ENCODE results near the gene TMEM52.

TMEM52 gene

DNA sequence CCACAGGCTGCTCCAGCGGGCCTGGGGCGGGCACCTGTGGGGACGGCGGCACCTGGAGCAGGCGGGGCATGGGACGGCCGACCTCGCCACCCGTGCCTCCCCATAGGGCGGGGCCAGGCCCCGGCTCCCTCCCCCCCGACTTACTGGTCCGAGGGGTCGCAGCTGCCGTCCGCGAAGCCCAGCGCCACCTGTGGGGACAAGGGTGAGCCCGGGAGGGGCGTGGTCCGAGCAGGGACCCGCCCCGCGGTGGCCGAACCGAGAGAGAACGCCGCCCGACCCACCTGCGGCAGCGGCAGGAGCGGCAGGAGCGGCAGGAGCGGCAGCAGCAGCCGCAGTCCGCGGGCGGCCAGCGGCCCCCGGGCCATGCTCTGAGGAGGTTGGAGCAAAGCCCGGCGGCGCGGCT lies at the start of gene TMEM52:
TSS of gene TMEM52 (minus strand) at position 379 of the 403 bp plus-strand sequence. CDS start at position 365, 14 bp downstream.
- no peak for DNase-seq (ENCODE audit: low spot score)

DNA sequence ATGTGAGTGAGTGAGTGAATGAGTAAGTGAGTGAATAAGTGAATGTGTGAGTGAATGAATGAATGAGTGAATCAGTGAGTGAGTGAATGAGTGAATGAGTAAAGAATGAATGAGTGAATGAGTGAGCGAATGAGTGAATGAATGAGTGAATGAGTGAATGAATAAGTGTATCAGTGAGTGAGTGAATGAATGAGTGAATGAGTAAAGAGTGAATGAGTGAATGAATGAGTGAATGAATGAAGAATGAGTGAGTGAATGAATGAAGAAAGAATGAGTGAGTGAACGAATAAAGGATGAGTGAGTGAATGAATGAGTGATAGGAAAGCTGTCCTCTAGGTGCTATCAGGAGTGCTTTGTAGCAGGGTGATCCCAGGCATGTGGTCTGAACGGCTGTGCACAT lies 48.8 kb upstream of the TMEM52 start:
- no peak for DNase-seq (ENCODE audit: low spot score)

DNA sequence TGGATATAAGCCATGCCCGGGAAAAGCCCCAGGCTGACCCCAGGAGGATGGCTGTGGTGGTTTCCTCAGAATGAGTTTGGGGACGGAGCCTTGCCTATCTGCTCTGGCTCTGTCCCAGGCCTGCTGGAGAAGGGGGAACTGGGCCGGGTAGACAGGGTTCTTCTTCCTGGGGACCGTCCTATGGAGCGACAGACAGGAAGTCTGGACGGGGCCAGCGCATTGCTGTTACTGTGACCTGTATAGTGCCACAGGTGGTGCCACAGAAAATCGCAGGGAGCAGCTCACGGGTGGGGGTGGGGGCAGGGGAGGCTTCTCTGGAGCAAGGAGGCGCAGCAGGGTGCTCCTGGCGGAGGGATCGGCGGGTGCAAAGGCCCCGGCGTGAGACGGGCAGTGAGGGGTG lies 48.1 kb upstream of the TMEM52 start:
- no peak for DNase-seq (ENCODE audit: low spot score)

DNA sequence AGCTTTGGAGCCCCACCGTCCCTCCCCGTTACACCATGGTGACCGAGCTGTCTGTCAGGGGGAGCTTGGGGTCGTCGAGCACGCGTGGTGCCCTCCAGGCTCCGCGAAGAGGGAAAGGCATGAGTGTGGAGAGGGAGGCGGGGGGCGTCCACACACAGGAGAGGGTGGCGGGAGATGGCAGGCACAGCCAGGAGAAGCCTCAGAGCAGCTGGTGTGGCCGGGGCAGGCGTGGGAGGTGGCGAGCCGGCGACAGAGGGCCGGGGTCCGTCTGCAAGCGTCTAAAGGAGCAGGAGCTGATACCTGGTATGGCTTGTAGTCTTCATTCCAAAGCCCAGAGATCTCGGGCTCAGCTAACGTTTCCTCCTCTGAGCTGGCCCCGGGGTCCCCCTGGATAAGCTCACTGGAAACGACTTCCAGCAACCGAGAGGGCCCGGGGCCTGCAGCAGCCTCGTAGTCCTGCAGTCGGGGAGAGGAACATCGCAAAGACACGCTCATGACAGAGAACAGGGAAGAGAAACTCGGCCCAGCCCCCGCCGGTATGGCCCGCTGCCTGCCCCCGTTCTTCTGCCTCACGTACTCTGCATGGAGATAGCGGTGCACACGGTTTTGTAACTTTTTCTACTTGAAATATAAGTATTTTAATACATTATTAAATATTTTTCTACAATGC lies 47.1 kb upstream of the TMEM52 start:
- peak; percentile 22 for DNase-seq (ENCODE audit: low spot score)

DNA sequence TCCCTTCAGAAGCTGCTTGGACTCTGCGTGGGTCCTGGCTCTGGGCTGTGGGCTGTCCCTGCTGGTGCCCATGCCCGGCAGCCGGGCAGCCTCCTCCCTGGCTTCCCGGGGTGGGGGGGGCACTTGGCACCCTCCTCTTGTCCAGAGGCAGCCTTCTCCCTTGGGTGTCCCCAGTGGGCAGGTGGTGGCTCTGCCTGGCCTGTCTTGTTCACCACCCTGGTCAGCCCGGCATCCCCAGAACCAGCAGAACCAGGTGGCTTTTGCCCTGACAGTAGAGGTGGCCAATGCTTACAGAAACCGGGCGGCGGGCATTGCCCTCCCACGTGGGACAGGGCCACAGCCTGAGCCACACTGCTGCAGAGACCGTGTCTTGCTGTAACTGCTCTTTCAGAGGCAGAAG lies 46.5 kb upstream of the TMEM52 start:
- DNase-seq (ENCODE audit: low spot score), result no peak

DNA sequence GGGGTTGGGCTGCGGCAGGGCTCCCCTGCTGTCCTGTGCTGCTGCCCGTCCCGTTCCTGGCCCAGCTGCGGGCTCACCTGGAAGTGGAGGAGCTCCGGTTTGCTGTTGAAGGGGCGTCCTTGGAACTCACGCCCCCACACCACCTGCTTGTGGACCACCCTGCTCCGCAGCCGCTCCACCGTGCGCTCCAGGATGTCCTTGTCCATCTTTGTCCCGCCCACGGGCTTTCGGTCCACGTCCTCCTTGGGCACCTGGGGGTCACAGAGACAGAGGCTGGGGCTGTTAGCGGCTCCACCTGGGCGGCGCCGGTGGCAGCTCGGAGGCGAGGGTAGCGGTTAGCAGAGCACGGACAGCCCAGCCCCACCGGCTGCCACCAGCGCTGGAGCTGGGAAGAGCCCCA lies 45.7 kb upstream of the TMEM52 start:
- no peak for DNase-seq (ENCODE audit: low spot score)

DNA sequence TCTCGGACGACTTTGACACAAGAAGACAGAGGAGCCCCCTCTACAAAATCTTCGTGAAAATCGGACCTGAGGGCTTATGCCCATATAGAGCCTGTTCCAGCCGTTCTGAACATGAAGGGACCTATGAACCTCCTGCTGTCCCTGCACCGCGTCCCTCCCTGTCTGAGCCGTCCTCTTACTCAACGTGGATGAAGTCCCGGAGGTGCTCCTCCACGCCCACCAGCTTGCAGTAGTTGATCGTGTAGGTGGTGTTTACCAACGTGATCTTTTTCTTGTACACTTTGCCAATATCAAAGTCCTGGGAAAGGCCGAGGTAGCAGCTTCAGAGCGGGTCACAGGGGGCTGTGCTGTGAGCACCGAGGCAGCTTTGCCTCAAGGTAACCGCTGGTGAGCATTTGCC lies 44.5 kb upstream of the TMEM52 start:
- no peak for DNase-seq (ENCODE audit: low spot score)

DNA sequence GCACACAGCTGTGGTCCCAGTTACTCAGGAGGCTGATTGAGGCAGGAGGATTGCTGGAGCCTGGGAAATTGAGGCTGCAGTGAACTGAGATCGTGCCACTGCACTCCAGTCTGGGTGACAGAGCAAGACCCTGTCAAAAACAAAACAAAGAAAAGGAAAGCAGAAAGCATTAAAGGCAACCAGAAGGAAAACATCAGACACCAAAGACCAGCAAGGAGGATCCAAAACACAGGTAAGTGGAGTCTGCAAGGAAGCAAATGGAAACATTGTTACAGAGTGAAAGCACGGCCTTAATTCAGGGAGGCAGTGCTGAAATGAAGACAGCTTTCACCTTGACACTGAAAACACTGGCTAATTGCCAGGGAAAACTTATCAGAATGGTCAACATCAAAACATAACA lies 43.7 kb upstream of the TMEM52 start:
- no peak for DNase-seq (ENCODE audit: low spot score)

DNA sequence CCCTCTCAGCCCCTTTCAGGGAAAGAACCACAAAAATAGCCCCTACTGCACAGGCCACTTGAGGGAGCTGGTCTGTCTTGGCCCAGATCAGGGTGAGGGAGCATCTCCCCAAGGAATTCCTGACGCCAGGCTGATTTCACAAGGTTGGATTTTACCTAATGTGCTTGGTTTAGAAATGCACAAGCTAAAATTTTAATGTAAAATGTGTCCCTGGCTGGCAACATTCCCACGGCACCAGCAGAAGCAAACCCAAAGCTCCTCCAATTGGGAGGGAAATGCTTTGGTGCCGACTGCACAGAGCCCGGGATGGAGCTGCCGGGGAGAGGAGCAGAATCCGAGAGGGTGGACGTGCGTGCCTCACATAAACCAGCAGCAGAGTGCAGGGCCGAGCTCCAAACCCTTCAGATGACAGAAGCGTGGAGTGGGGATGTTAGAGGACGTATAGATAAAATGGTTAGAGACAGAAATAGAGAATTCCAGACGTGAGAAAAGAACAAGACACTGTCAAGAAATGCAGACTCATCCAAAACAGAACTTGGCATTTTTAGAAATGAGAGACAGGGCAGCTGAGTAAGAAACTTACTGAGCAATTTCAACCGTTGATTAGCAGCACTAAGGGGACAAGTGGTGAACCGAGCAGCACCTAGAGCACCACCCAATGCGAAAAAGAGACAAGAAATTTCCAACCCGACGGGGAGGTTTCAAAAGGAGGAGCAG lies 41.6 kb upstream of the TMEM52 start:
- DNase-seq (ENCODE audit: low spot score), result peak; percentile 42

DNA sequence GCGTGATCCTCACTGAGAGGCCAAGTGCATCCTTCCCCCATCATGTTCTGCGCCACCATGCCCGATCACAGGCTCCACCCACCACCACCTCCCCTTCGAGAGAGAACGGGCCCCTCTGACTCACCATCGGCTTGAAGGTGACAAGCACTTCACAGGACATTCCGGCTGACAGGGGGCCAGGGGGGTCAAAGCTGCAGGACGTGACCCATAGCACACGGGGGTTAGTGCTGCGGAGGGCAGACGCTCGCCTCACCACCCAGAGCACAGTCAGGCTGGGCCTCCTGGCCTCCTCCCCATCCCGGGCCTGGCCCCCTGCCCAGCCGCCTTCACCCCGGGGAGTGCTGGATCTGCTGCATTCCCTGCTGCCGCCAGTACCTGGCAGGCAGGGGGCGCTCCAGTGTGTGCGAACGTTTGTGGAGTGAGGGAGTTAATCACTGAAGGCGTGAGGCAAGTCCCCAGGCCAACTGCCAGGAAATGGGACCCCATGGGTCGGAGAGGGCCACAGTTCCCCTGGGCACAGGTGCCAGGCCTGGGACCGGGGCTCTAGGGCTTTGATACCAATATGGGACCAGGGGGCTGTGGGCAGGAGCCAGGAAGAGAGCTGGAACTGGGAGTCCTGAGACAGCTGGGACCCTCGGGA lies 40.9 kb upstream of the TMEM52 start:
- DNase-seq (ENCODE audit: low spot score), result peak; percentile 93

DNA sequence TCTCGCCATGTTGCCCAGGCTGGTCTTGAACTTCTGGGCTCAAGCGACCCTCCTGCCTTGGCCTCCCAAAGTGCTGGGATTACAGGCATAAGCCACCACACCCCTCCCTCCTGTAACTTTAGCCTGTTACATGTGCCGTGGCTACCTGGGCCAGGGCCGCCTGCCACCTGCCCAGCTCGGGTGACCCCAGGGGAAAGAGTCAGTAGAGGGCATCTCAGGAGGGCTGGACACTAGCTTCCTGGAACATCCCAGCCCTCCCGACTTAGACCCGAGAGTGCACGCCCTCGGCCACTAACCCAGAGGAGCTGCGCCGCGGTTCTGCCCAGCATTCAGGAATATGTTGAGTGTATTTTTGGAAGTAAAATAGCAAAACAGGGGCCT lies 40.4 kb upstream of the TMEM52 start:
- no peak for DNase-seq (ENCODE audit: low spot score)

DNA sequence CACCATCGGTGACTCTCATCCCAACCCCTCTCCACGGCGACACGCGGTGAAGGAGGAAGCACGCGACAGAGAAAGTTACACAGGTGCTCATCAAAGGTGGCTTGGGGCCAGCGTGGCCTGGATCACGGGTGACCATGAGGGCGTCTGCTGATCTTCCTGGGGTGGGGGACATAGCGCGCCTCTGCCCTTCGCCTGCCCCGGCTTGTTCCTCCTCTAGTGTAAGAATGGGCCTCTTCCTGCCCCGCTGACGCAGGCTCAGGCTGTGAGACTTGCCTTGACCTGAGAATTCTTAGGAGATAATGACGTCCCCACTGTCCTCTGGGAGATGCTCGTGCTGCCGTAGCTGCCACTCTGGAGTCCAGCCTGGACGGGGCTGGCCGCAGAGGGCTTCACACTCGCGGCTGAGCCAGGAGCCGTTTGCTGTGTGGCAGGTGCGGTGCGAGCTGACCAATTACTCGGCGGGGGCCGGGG lies 39.0 kb upstream of the TMEM52 start:
- DNase-seq (ENCODE audit: low spot score), result no peak

DNA sequence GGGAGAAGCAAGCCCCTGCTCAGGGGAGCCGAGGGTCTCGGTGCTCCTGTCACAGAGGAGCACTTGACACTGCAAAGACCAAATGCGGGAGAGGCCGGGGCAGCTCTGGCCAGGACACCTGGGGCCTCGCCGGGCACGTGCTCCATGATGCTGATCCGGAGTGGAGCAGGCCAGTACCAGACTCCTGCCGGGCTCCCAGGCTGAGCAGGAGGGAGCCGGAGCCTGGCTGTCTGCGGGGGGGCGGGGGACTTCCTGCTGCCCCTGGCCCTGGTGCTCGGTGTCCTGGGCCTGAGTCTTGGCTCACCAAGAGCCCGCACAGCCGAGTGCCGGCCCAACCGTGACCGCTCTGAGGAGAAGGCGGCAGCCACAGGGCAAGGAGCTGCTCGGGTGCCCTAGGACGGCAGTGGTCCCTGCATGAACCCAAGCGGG lies 38.5 kb upstream of the TMEM52 start:
- DNase-seq (ENCODE audit: low spot score), result no peak

DNA sequence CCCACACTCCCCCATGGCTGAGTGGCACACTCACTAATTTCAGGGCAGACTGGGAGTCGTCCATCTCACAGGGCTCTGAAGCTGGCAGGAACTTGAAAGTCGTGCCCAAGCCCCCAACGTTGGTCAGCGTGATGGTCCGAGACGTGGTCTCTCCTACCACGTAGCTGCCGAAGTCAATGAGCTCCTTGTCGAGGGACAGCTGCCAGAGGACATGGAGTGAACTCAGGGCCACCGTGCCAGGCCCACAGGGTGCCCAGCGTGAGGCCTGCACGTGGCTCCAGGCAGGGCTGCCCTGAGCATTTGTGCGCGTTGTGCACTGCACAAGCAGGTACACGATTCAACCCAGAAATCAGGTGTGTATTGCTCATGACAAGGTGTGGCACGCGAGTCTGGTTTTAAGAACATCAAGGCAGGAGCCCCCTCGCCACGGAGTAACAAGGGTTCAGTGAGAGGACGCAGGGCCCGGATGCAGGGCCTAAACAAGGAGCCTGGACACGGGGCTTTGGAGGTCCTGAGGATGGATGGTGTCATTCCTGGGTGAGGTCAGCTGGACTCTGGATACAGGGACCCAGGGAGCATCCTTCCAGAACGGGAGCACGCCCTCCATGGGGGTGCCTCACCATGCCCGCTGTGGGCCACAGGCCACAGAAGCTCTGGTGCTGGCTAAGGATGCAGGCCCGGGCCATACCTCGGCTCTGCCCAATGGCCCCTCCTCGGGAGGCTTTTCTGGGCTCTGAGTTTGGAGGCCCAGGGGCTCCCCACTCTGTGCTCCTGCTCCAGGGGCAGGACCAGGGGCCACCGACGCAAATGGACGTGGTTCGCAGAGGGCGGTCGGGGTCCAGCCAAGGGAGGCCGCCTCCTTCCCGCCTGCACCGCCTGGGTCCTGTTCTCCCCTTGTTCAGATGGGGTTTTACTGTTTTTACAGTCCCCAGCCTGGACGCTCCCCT lies 37.8 kb upstream of the TMEM52 start:
- DNase-seq (ENCODE audit: low spot score), result no peak

DNA sequence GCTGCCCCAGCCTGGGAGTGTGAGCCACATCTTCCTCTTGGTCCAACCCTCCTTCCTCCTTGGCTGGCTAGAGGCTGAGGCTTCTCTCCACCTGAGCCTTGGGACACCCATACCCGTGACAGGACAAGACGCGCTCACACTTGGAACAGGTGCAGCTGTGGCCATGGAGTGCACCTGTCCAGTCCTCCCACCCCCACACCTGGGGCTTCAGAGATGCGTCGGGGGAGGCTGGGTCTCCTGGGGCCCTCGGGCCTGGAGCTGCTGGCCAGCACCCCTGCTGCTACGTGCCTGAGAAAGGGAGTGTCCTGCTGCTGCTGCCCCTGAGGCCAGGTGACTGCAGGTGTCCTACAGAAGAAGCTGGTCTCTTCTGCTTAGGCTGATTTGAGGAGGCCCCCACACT lies 37.0 kb upstream of the TMEM52 start:
- DNase-seq (ENCODE audit: low spot score), result no peak

DNA sequence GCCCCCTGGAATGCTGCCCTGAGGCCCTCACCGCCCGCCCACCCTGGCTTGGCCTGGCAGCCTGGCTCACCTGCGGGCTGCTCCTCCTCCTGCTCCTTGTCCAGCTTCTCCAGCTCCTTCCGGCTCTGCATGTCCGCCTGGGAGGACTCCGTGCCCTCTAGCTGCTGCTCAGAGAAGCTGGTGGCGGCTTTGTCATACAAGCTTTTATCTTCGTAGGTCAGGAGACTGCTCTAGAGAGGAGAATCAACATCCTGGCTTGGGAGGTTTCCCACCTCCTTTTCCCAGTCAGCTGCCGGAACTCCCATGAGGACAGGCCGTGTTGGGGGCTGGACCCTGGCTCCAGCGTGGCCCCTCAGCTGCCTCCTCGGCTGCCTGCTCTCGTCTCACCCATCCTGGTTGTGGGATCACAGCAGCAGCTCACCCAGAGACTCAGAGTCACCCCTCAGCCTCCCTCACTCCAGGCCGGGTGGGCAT lies 36.6 kb upstream of the TMEM52 start:
- no peak for DNase-seq (ENCODE audit: low spot score)

DNA sequence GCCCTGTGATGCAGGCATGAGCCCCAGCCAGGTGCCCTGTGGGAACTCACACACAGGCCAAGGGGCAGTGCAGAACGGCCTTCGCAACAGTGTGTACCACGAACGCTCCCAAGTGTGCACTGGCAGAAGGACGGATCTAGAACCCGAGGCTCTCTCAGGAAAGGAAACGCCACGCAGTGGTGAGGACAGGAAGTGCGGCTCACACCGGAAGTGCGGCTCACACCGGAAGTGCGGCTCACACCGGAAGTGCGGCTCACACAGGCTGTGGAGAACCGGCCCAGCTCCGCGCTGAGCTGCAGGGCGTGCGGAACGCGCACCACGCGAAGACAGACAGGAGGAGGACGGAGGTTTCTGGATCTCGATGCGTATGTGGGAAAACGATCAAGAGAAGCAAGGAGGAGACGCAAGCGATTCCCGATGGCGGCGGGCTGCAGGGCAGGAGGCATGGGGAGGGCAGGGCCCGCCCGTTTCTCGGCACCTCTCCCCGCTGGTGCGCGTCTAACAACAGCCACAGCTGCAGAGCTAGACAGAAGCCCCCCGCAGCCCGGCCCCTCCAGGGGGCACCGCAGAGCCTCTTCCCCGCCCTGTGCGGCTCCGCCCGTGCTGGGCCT lies 35.9 kb upstream of the TMEM52 start:
- no peak for DNase-seq (ENCODE audit: low spot score)

DNA sequence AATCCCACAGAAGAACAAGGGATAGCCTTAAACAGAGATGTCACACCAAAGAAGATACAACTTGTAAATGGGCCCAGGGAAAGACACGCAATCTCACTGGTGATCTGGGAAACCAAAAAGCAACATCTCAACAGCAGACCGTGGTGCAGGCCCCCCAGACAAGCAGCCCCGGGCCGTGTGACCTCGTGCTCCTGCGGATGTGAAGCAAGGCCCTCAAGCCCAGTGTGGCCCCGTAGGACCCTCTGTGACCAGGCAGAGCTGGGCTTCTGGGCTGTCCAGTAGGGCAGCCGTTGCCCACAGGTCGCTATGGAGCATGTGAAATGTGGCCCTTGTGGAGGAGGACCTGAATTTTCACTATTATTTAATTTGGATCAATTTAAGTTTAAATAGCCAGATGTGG lies 34.9 kb upstream of the TMEM52 start:
- DNase-seq (ENCODE audit: low spot score), result no peak

DNA sequence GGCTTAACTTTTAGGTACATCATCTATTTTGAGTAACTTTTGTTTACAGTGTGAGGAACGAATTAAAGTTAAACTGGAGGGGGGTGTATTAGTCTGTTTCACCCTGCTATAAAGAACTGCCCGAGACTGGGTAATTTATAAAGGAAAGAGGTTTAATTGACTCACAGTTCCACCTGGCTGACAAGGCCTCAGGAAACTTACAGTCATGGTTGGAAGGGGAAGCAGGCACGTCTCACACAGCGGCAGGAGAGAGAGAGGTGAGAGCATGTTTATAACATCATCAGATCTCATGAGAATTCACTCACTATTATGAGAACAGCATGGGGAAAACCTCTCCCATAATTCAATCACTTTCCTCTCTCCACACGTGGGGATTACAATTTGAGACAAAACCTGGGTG lies 31.9 kb upstream of the TMEM52 start:
- DNase-seq (ENCODE audit: low spot score), result no peak

DNA sequence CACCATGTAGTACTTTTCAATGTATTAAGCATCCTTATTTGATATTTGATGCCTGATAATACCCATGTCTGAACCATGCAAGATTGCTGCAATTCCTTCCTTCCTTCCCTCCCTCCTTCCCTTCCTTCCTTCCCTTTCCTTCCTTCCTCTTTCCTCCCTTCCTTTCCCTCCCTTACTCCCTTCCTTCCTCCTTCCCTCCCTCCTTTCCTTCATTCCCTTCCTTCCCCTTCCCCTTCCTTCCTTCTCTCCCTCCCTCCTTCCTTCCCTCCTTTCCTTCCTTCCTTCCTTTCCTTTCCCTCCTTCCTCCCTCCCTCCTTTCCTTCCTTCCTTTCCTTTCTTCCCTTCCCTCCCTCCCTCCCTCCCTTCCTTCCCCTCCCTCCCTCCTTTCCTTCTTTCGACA lies 29.7 kb upstream of the TMEM52 start:
- DNase-seq (ENCODE audit: low spot score), result no peak

DNA sequence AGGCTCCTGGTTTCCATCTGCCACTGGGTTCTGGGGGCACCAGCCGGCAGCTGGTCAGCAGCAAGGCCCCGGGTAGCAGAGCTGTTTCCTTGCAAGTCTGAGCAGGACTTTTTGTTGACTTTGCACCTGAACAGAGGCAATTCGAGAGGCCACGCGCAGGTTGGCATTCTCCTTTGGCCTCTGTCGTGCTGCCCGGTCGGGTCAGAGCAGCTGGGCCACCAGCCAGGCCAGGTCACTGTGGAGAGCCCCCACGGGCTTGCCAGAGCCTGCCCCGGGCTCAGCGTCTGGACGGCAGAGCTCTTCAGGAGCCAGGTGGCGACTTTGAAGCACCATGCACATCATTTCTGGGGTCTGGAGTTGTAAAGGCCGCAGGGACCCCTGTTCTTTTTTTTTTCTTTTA lies 28.4 kb upstream of the TMEM52 start:
- DNase-seq (ENCODE audit: low spot score), result peak; percentile 40

DNA sequence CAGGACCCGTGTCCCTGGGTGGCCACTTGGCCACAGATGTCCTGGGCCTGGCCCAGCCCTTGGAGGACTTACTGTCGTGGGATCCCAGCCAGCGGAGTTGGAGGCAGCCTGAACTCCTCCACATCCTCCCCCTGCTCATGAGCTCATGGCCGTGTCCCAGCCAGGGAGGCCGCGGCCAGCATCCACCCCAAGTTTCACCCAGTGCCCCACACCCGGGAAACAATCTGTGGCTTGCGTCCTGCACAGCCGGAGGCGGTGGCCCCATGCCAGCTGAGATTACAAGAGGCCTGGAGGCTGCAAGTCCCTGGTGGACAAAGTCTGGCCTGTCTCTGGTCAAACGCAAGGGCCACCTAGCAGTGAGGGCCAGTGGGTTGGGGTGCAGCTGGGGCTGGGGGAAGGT lies 27.5 kb upstream of the TMEM52 start:
- DNase-seq (ENCODE audit: low spot score), result peak; percentile 48

All from cerebellar cortex (tissue), 1 donor.